DOHH2 (cell line): ENCODE measurements around the gene ADSL.
A peak's percentile ranks its signal among the peaks of the same experiment; 100 is the strongest.

Experiments used
- H3F3A ChIP-seq: fragments of 200-600 bp; sonication (generic), shearing (Covaris generic); 2 replicates; pipeline ENCODE4 v1.6.0; 2016; ENCODE audit warnings: antibody characterized with exemption, mild to moderate bottlenecking; ENCODE audit not compliant: control insufficient read depth, insufficient read depth
- H3K27ac ChIP-seq: fragments of 200-600 bp; sonication (generic); 2 replicates; pipeline ENCODE4 v1.5.1; 2014; ENCODE audit warnings: low read depth, mild to moderate bottlenecking, low read length, moderate library complexity
- H3K27me3 ChIP-seq: fragments of 200-600 bp; sonication (generic); 2 replicates; pipeline ENCODE4 v1.6.1; 2014; ENCODE audit warnings: mild to moderate bottlenecking, low read length, mixed read lengths; ENCODE audit not compliant: control insufficient read depth
- H3K36me3 ChIP-seq: fragments of 200-600 bp; sonication (generic); 2 replicates; pipeline ENCODE4 v1.6.1; 2014; ENCODE audit warnings: mild to moderate bottlenecking, low read length, moderate library complexity, mixed read lengths; ENCODE audit not compliant: control insufficient read depth
- H3K4me1 ChIP-seq: fragments of 200-600 bp; sonication (generic); 2 replicates; pipeline ENCODE4 v1.6.1; 2014; ENCODE audit warnings: mild to moderate bottlenecking, low read length, mixed read lengths; ENCODE audit not compliant: control insufficient read depth
- H3K4me2 ChIP-seq: fragments of 200-600 bp; sonication (generic); 2 replicates; pipeline ENCODE4 v1.6.0; 2014; ENCODE audit warnings: mild to moderate bottlenecking, low read length, moderate library complexity
- H3K4me3 ChIP-seq: fragments of 200-600 bp; sonication (generic); 2 replicates; pipeline ENCODE4 v1.5.1; 2014; ENCODE audit warnings: mild to moderate bottlenecking, low read length, mixed read lengths
- H3K79me2 ChIP-seq: fragments of 200-600 bp; sonication (generic); 2 replicates; pipeline ENCODE4 v1.6.1; 2014; ENCODE audit warnings: mild to moderate bottlenecking, low read length, mixed read lengths; ENCODE audit not compliant: control insufficient read depth
- H3K9me2 ChIP-seq: fragments of 200-600 bp; sonication (generic); replicated peaks from 2 replicates; pipeline ENCODE4 v1.6.1; 2014; ENCODE audit warnings: mild to moderate bottlenecking, low read length, mixed read lengths; ENCODE audit not compliant: control insufficient read depth
- H3K9me3 ChIP-seq: fragments of 200-600 bp; sonication (generic); 2 replicates; pipeline ENCODE4 v1.6.1; 2014; ENCODE audit warnings: antibody characterized with exemption, low read length, mixed read lengths; ENCODE audit not compliant: control insufficient read depth, insufficient read depth
- H4K20me1 ChIP-seq: fragments of 200-600 bp; sonication (generic); 2 replicates; pipeline ENCODE4 v1.6.0; 2014; ENCODE audit warnings: low read depth, mild to moderate bottlenecking, antibody characterized with exemption, low read length, moderate library complexity; ENCODE audit not compliant: control insufficient read depth, insufficient read depth
- EZH2phosphoT487 ChIP-seq: fragments of 200-600 bp; sonication (generic); IDR thresholded peaks from 2 replicates; pipeline ENCODE4 v1.6.1; 2017; ENCODE audit warnings: borderline replicate concordance, mild to moderate bottlenecking, antibody characterized with exemption, low read length, moderate library complexity, mixed read lengths
- TF ChIP-seq, protein P1 (sequence below): fragments of 200-600 bp; sonication (generic); IDR thresholded peaks from one replicate; pipeline ENCODE4 v1.5.1; 2014; ENCODE audit warnings: antibody characterized with exemption, mild to moderate bottlenecking, low read depth, low read length; ENCODE audit not compliant: poor library complexity, severe bottlenecking

Gene ADSL

DNA sequence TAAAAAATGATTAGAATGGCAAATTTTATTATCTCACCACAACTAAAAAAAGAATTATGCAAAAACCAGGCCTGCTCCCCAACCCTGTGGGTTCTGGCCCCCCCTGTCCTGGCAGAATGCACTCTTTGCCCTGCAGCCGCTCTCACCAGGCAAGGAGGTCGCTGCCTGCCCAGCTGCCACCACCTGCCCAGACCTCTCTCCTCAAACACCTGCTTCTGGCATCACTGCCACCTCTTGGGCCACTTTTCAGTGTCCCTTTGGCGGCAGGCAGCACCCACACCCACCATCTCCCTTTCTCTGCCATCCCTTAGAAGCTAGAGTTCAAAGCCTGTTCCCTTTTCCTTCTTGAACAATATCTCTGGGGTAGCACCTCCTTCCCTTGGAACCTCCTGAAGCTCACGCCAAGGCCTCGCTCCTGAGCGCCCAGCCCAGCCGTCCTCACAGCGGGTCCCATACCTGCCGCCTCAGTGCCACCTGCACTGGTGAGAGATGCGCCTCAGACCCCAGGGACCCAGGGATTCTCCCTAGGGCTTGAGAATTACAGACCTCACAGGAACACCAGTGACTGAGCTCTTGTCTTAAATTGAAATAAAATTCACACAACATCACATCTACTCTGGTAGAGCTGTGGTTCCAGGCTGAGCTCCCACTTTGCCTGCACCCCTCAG is 68.7 kb downstream of the ADSL start:
- Histone ChIP-seq H3K4me1 (peaks cover 99% of the 10 kb centered on the region), H3K4me3 (peak overlapping the region; percentile 84), H3K4me2 (peak overlapping the region; percentile 98), H3F3A (peaks cover 45% of the 10 kb centered on the region), H3K9me3 (no peaks in the 10 kb centered on the region), H3K27ac (peak overlapping the region; percentile 94), H3K36me3 (peaks cover 78% of the 10 kb centered on the region), H3K9me2 (no peaks in the 10 kb centered on the region), H3K79me2 (peaks cover 36% of the 10 kb centered on the region), H4K20me1 (no peaks in the 10 kb centered on the region), H3K27me3 (no peaks in the 10 kb centered on the region)
- no peak for TF ChIP-seq EZH2phosphoT487

GRCh38 chr22:40415531-40416266 is 69.4 kb downstream of the ADSL start:
- H3K4me3 ChIP-seq: peak overlapping the region; percentile 84
- H3K4me2 ChIP-seq: peak overlapping the region; percentile 98
- no peaks in the 10 kb centered on the region for H3K9me3 ChIP-seq
- peaks cover 45% of the 10 kb centered on the region for H3F3A ChIP-seq
- H3K36me3 ChIP-seq: peaks cover 78% of the 10 kb centered on the region
- no peaks in the 10 kb centered on the region for H4K20me1 ChIP-seq
- H3K9me2 ChIP-seq: no peaks in the 10 kb centered on the region
- TF ChIP-seq EZH2phosphoT487: no peak
- peaks cover 29% of the 10 kb centered on the region for H3K79me2 ChIP-seq
- peak overlapping the region; percentile 94 for H3K27ac ChIP-seq
- no peaks in the 10 kb centered on the region for H3K27me3 ChIP-seq
- H3K4me1 ChIP-seq: peaks cover 92% of the 10 kb centered on the region

DNA sequence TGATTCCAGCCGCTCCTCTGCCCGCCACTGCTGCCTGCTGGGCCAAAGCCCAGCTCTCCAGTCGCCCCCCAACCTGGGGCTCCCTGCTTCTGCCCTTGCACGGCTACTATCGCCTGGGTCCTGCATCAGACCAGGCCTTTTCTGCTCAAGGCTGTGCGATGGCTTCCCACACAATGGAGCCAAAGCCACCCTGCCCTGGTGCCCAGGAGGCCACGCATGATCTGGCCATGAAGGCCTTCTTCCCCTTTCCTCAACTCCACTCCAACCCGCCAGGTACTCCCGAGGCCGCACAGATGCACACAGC is 69.9 kb downstream of the ADSL start:
- H3K27me3 ChIP-seq: no peaks in the 10 kb centered on the region
- no peaks in the 10 kb centered on the region for H3K9me2 ChIP-seq
- H3K79me2 ChIP-seq: peaks cover 24% of the 10 kb centered on the region
- H4K20me1 ChIP-seq: no peaks in the 10 kb centered on the region
- peak overlapping the region; percentile 94 for H3K27ac ChIP-seq
- TF ChIP-seq EZH2phosphoT487: no peak
- TF ChIP-seq, protein P1, sequence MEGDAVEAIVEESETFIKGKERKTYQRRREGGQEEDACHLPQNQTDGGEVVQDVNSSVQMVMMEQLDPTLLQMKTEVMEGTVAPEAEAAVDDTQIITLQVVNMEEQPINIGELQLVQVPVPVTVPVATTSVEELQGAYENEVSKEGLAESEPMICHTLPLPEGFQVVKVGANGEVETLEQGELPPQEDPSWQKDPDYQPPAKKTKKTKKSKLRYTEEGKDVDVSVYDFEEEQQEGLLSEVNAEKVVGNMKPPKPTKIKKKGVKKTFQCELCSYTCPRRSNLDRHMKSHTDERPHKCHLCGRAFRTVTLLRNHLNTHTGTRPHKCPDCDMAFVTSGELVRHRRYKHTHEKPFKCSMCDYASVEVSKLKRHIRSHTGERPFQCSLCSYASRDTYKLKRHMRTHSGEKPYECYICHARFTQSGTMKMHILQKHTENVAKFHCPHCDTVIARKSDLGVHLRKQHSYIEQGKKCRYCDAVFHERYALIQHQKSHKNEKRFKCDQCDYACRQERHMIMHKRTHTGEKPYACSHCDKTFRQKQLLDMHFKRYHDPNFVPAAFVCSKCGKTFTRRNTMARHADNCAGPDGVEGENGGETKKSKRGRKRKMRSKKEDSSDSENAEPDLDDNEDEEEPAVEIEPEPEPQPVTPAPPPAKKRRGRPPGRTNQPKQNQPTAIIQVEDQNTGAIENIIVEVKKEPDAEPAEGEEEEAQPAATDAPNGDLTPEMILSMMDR: no peak
- peaks cover 45% of the 10 kb centered on the region for H3F3A ChIP-seq
- H3K9me3 ChIP-seq: no peaks in the 10 kb centered on the region
- peak overlapping the region; percentile 84 for H3K4me3 ChIP-seq
- H3K4me2 ChIP-seq: peak overlapping the region; percentile 98
- peaks cover 78% of the 10 kb centered on the region for H3K36me3 ChIP-seq
- peaks cover 87% of the 10 kb centered on the region for H3K4me1 ChIP-seq

DNA sequence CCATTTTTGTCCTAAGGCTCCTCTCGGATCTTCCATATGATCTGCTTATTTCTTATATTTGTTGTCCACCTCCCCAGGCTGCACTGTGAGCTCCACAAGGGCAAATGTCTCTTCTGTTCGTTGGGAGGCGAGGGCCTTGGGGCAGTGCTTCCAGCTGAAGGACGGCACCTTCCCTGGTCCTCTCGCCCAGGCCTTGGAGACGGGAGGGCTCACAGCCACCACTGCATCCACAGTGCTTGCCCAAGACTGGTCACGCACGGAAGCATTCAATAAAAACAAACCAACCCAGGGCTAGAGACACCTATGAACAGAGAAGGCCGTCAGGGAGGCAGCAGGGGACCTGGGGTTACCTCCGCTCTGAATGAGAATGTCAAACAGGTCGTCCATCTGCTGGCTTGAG is 70.3 kb downstream of the ADSL start:
- H4K20me1 ChIP-seq: no peaks in the 10 kb centered on the region
- H3F3A ChIP-seq: peaks cover 45% of the 10 kb centered on the region
- H3K9me2 ChIP-seq: no peaks in the 10 kb centered on the region
- peaks cover 85% of the 10 kb centered on the region for H3K4me1 ChIP-seq
- H3K79me2 ChIP-seq: peaks cover 20% of the 10 kb centered on the region
- peak overlapping the region; percentile 94 for H3K27ac ChIP-seq
- peak overlapping the region; percentile 84 for H3K4me3 ChIP-seq
- peak overlapping the region; percentile 98 for H3K4me2 ChIP-seq
- peaks cover 78% of the 10 kb centered on the region for H3K36me3 ChIP-seq
- H3K27me3 ChIP-seq: no peaks in the 10 kb centered on the region
- no peak for TF ChIP-seq EZH2phosphoT487
- TF ChIP-seq, protein P1: no peak
- no peaks in the 10 kb centered on the region for H3K9me3 ChIP-seq
